ENCODE measurements around the gene SHLD2. TPM values are rescaled to one million over a fixed set of nuclear protein-coding genes. Genes with fewer than 3 reads are reported as not detected.
"Not testable (repeated sequence)": the region's sequence is repeated elsewhere in the genome, so short reads cannot be mapped to it uniquely, and the experiment has no call there.

The SHLD2 gene
- total RNA-seq, 1 donor from 2014 or later: 26.4 TPM

DNA sequence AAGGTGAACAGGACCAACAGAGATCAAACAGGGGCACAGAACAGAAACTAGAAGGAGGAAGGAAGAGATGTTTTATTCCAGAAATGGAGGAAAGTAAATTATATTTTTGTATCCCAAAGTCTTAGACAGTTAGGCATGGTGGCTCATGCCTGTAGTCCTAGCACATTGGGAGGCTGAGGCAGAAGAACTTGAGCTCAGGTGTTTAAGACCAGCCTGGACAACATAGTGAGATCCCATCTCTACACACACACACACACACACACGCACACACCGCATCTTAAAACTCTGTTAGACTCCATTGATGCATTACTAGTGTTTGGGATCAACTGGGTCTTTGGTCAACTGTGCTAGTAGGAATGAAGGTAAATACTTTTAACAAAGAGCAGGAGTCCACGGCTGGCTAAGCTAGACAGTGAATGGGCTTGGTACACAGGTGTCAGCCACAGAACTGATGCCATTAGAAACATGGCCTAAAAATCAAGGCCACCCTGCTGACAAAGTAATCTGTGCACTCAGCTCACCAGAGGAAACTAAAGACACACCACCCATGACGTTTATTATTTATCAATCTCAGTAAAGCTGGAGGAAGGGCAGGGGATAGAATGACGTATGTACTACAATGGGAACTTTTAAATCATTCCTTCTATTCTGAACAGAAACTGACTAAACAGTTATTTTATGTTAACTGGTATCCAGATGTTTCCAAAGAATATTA lies 11.3 kb upstream of the SHLD2 start:
- not testable (repeated sequence) for H3K36me3 ChIP-seq (ENCODE audit: control insufficient read depth, insufficient read depth, low read length); DNase-seq (ENCODE audit: low read depth); H3K4me3 ChIP-seq (ENCODE audit: low read depth, low read length); H3K27me3 ChIP-seq (ENCODE audit: control insufficient read depth, insufficient read depth, low read length)

DNA sequence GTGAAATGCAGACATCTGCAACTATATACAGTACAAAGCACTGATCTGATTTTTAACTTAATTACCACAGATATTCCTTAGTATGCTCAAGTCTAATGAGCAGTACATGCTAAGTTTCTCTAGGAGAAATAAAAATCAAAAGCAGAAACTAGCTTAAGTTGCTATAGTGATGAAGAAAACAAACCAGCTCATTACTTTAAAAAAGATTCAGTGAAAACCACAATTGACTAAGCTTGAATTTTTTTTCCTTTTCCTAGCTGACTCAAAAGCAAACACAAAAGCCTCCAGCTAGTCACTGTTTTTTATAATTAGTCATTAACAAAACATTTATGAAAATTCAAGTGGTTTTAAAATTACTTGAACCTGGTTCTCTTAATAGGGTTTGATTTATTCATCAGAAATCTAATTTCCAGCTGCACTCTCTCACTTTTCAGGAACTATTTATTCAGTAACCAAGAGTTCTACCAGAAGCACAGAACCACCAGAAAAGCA lies 10.7 kb upstream of the SHLD2 start:
- peak; percentile 77 for DNase-seq (ENCODE audit: low read depth)
- H3K4me3 ChIP-seq (ENCODE audit: low read depth, low read length); H3K27me3 ChIP-seq (ENCODE audit: control insufficient read depth, insufficient read depth, low read length); H3K36me3 ChIP-seq (ENCODE audit: control insufficient read depth, insufficient read depth, low read length): not testable (repeated sequence)

DNA sequence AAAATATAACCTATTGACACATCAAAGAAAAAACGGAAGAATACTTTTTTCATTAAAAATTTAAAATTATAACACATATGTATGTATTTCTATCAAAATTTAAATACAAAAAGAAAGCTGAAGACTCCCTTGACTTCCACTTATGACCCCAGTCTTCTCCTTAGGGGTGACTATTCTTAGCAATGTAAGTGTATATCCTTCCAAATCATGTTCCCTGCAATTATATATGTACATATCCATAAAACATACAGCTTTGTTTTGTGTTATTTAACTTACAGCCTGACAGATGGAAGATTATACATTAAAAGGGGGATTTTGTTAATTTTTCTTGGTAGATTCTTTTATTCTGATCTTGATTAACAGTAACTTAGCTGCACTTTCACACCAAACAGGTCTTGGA lies 9.5 kb upstream of the SHLD2 start:
- DNase-seq (ENCODE audit: low read depth): no peak
- TF ChIP-seq, protein P1, sequence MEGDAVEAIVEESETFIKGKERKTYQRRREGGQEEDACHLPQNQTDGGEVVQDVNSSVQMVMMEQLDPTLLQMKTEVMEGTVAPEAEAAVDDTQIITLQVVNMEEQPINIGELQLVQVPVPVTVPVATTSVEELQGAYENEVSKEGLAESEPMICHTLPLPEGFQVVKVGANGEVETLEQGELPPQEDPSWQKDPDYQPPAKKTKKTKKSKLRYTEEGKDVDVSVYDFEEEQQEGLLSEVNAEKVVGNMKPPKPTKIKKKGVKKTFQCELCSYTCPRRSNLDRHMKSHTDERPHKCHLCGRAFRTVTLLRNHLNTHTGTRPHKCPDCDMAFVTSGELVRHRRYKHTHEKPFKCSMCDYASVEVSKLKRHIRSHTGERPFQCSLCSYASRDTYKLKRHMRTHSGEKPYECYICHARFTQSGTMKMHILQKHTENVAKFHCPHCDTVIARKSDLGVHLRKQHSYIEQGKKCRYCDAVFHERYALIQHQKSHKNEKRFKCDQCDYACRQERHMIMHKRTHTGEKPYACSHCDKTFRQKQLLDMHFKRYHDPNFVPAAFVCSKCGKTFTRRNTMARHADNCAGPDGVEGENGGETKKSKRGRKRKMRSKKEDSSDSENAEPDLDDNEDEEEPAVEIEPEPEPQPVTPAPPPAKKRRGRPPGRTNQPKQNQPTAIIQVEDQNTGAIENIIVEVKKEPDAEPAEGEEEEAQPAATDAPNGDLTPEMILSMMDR (IDR thresholded peaks at IDR 0.05; ENCODE audit: insufficient read depth, low read length, poor library complexity, severe bottlenecking): no peak
- H3K36me3 ChIP-seq (ENCODE audit: control insufficient read depth, insufficient read depth, low read length): no peaks in the 10 kb centered on the region
- H3K27me3 ChIP-seq (ENCODE audit: control insufficient read depth, insufficient read depth, low read length): no peaks in the 10 kb centered on the region
- H3K4me3 ChIP-seq (ENCODE audit: low read depth, low read length): no peak overlapping the region

- TF ChIP-seq, protein P1 (IDR thresholded peaks at IDR 0.05; ENCODE audit: insufficient read depth, low read length, poor library complexity, severe bottlenecking): no peak
- Histone ChIP-seq H3K4me3 (ENCODE audit: low read depth, low read length) (no peak overlapping the region), H3K36me3 (ENCODE audit: control insufficient read depth, insufficient read depth, low read length) (no peaks in the 10 kb centered on the region), H3K27me3 (ENCODE audit: control insufficient read depth, insufficient read depth, low read length) (no peaks in the 10 kb centered on the region)
- no peak for DNase-seq (ENCODE audit: low read depth)
These were observed 5.3 kb upstream of the SHLD2 start for GRCh38 chr10:87089746-87090145.

- no peak for DNase-seq (ENCODE audit: low read depth)
- Histone ChIP-seq H3K4me3 (ENCODE audit: low read depth, low read length) (no peak overlapping the region), H3K36me3 (ENCODE audit: control insufficient read depth, insufficient read depth, low read length) (no peaks in the 10 kb centered on the region), H3K27me3 (ENCODE audit: control insufficient read depth, insufficient read depth, low read length) (no peaks in the 10 kb centered on the region)
- TF ChIP-seq, protein P1 (IDR thresholded peaks at IDR 0.05; ENCODE audit: insufficient read depth, low read length, poor library complexity, severe bottlenecking): no peak
These were observed 4.2 kb upstream of the SHLD2 start for GRCh38 chr10:87090779-87091178.

GRCh38 chr10:87092376-87092860 lies 2.6 kb upstream of the SHLD2 start:
- Histone ChIP-seq H3K4me3 (ENCODE audit: low read depth, low read length) (peak overlapping the region; percentile 90), H3K27me3 (ENCODE audit: control insufficient read depth, insufficient read depth, low read length) (no peaks in the 10 kb centered on the region), H3K36me3 (ENCODE audit: control insufficient read depth, insufficient read depth, low read length) (no peaks in the 10 kb centered on the region)
- no peak for DNase-seq (ENCODE audit: low read depth)
- TF ChIP-seq, protein P1 (IDR thresholded peaks at IDR 0.05; ENCODE audit: insufficient read depth, low read length, poor library complexity, severe bottlenecking): no peak
